M059J (cell line): ENCODE measurements around the gene FGF11. TPM values are rescaled to one million over a fixed set of nuclear protein-coding genes. Genes with fewer than 3 reads are reported as not detected.
"Not testable (repeated sequence)": the region's sequence is repeated elsewhere in the genome, so short reads cannot be mapped to it uniquely, and the experiment has no call there.

Experiments used
- DNase-seq: peaks from one replicate; pipeline ENCODE4 v3.0.0-alpha.2; 2012; ENCODE audit warnings: low read depth
- total RNA-seq: library from RNA; depleted of rRNA; stranded (reverse); fragments of >200 nt; shearing (Covaris generic); gene quantifications from 2 replicates; pipeline ENCODE4 v1.2.3, GENCODE V29; 2014

FGF11 gene
- total RNA-seq, 1 experiment from 2014 or later = 5.0 TPM

DNA sequence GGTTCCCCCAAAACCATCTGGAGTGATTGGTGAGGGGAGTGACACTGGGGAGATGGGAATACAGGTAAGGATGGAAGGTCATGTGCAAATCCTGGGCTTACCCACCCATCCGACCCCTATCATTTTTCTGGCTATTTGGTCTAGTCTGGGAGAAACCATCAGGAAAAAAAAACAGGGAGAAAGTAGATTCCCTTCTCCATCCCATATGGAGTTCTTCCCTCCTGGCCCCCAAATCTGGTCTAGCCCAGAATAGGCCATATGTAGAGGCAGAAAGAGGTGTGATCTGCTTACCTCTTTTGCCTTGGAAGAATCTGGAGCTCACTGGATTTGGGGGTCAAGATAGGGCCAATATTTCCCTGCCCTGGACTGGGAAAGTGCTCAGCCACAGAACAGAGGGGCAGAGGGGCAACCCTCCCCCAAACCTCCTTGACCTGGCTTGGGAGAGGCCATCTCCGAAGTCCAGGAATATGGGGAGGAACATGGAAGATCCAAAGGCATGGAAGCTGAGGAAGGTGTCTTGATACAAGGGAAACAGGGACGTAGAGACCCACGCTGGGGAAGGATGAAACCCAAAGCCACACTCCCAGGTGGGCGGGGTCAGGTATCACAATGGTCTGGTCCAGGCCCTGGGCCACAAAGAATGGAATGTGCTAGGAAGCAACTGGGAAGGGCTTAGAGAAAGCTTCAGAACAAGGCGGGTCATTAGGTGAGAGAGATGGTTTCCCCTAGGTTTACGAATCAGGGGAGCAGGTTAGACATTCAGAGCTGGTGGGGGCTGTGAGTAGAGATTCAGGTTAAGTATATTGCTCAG is 21.7 kb downstream of the FGF11 start:
- DNase-seq = no peak

DNA sequence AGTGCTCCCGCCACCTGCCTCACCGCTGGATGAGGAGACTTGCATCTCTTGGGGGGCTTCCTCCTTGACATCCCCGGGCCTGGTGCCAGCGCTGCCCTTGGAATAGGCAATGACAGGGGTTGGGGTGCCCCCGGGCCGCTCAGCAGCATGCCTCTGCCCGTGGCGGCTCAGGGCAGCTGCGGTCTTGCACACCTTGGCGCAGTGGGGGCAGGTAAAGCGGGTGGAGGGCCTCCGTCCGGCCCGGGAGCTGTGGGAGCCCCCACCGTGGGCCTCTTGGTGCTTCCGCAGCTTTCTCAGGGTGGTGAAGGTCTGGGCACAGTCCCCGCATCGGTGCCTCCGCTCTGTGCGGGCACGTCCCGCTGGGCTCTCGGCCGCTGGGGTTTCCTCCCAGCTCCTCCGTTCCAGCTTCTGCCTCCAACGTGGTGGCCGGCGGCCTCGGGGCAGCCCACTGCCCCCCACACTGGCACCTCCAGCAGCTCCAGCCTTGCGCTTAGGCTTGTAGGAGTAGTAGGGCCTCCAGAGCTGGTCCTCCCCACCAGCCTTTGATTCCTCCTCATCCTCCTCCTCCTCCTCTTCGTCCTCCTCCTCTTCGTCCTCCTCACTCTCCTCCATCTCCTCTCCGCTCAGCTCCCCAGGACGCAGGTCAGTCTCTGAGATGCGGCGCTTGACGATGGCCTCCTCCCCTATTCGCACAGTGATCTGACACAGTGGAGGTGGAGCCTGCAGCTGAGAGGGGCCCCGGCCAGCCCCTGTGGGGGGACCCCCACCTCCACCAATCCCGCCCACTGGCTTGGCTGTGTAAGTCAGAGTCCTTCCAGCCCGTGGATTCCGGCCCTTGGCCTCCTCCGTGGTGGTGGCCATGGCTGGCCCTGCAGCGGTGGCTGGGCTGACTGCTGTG is 23.4 kb downstream of the FGF11 start:
- no peak for DNase-seq

DNA sequence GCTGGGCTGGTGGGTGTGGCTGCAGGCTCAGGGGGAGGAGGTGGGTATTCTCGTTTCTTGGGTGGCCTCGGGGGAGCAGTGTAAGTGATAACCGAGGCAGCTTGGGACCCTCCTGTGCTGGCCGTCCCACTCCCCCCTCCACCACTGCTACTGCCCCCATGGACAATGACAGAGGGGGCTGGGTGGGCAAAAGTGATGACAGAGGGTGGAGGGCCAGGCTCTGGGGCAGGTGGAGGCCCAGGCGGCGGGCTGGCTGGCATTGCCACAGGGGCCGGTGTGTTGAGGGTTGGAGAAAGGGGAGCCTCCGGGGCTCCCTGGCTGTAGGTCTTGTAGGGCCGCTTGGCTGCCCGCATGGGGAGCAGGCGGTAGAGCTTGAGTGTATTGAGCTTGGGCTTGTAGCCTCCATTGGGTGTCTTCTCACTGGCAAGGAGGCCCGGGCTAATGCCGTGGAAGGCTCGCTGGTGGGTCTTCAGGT is 24.1 kb downstream of the FGF11 start:
- no peak for DNase-seq

DNA sequence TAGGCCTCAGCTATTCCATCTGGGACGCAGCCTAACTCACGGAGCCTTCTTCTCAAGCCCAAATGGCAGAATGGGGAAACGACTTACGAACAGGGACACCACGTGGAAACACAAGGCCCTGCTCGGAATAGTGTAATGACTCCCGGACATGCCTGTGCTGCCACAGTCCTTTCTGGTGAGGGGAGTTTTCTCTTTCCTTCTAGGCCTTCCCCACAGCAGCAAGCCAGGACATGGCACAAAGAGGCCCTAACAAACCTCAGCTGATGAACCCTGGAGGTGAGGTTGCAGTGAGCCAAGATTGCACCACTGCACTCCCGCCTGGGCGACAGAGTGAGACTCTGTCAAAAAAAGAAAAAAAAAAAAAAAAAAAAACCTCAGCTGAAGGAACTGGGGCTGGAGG is 24.8 kb downstream of the FGF11 start:
- no peak for DNase-seq

DNA sequence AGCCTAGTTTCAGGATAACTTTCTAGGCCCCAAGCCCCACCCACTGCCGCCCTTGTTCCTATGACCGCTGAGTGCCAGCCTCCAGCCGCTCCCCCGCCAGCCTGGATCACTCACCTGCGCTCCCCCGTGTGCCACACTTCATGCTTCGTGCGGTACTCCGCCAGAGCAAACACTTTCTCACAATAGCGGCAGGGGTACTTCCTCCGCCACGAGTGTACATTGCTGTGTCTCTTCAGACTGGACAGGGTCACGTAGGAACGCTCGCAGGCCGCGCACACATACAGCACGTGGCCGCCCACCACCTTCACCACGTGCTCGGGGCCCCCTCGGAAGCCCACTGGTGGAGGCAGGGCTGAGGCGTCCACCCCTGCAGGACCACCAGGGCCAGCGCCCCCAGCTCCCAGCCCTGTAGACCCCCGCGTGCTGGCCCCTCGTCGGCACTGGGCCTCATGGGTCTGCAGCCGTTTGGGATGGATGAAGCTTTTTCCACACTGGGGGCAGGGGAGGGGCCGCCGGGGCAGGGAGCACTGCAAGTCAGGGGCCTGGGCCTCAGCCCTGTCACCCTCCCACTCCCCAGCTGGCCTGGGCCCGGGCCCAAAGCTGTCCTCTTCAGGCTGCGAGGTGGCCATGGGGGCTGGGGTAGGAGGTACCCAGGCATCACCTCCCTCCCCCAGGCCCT is 26.4 kb downstream of the FGF11 start:
- DNase-seq = no peak

DNA sequence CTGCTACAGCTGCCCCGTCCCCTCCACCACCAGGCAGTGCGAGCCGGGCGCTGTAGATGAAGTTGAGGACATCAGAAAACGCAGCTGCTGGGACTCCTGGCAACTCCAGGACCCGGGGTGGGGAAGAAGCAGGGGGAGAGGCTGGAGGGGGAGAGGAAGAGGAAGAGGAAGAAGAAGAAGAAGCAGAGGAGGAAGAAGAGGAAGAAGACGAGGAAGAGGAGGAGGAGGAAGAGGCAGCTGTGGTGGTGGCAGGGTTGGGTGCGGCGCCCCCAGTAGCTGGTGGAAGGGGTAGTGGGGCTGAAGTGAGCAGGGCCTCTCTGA is 27.0 kb downstream of the FGF11 start:
- DNase-seq = no peak

DNA sequence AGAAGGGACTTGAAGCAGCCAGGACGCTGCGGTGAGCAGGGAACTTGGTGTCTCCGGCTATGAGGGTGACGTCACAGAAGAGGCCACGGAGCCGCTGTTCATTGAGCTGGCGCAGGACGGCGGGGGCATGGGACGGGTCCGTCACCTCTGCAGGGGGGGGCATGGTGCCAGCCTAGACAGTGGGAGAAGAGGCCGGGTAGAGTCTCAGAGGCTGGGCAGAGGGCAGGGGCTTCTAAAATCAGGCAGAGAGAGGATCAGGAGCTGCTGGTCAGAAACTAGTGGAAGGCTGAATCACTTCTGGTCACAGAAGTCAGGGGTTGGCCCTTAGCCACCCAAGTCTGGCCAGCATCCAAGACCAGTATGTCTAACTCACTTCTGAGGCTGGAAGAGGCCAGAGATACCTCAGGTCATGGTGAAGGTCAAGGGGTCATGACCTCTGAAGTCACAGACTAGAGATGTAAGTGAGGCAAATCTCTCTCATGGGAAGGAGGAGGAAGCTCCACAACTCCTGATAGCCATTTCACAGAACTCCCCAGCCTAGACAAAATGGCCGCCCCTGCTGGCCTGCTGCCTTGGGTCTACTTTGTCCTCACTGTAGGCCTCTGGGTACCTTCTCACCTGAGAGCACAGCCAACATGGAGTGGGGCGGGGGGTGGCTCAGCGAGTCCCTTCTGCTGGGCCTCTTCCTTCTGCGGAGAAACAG is 27.5 kb downstream of the FGF11 start:
- peak; percentile 75 for DNase-seq

DNA sequence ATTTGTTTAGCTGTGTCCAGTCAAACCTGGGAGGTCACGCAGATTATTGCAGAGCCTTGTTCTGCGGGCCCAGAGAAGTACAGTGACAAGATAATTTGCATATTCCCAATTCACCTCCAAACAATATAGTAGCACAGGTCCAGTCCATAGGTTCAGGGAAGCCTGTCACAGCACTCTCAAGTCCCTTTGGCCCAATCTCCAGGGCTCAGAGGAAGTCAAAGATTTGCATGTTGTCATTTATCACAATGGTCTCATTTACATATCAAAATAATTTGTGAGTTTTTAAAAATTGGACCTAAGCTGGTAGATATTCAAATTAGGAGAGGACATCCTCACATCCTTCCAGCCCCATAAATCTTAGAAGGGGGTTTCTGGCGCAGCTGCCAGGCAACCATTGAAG is 28.2 kb downstream of the FGF11 start:
- no peak for DNase-seq

DNA sequence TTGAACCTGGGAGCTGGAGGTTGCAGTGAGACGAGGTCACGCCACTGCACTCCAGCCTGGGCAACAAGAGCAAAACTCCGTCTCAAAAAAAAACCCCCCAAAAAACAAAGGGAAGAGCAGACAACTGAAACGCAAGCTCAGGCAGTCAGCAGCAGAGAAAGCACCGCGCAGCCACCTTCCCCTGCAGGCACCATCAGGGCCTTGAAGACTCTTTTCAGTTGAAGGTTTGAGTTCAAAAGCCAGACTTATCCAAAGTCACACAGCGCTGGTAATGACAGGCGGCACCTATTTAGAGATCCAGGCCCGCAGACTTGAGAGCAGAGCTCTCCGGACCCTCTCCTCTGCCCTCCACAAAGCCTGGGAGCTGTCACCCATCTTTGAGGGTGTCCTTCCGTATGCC is 29.0 kb downstream of the FGF11 start:
- no peak for DNase-seq

DNA sequence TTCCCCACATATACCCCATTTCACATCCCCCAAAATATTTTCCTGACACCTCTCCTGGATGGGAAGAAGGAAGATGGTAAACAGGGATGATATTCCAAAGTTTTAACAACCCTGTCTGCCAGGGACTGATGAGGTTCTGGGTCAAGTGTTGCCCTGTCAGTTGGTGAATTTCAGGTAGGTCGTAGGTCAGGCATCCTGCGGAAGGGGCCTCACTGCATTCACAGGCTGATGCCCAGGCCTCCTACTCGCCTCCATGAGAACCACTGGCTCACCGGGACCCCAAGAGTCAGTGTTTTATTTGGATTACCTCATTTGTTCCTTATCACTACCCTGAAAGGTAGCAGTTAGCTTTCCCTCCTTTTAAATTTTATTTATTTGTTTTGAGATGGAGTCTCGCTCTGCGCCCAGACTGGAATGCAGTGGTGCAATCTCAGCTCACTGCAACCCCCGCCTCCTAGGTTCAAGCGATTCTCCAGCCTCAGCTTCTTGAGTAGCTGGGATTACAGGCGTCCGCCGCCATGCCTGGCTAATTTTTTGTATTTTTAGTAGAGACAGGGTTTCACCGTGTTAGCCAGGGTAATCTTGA is 29.6 kb downstream of the FGF11 start:
- no peak for DNase-seq

DNA sequence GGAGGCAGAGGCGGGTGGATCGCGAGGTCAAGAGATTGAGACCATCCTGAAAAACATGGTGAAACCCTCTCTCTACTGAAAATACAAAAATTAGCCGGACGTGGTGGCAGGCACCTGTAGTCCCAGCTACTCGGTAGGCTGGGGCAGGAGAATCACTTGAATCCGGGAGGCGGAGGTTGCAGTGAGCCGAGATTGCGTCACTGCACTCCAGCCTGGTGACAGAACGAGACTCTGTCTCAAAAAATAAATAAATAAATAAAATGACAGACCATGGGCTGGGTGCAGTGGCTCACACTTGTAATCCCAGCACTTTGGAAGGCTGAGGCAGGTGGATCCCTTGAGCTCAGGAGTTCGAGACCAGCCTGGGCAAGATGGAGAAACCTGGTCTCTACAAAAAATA is 30.5 kb downstream of the FGF11 start:
- not testable (repeated sequence) for DNase-seq

DNA sequence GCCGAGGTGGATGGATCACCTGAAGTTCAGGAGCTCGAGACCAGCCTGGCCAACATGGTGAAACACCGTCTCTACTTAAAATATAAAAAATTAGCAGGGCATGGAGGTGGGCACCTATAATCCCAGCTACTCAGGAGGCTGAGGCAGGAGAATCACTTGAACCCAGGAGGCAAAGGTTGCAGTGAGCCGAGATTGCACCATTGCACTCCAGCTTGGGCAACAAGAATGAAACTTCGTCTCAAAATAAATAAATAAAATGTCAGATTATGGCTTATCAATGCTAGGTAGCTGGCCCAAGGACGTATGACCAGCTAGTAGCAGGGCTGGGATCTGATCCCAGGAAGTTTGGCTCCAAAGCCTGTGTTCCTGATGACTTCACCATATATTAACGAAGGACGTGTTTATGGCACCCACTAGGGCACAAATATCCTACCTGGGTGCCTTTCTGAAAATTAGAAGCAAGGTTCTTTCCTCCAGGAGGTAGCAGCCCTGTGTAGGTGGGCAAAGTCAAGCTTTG is 31.2 kb downstream of the FGF11 start:
- not testable (repeated sequence) for DNase-seq

DNA sequence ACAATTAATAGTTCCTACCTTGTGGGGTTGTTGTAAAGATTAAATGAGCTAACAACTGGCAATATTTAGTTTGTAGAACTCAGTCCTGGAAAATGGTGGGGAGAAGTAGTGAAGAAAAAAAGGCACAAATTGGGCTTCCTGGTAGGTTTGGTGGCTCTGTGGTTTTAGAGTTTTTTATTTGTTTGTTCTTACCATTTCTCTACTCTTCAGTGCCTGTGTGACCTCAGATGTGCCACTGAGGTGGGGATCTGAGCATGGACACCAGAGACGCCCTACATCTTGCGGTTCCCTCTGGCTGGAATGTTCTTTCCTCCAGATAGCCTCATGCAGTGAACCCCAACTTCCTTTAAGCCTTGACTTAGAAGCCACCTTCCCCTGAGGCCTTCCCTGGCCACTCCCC is 32.4 kb downstream of the FGF11 start:
- no peak for DNase-seq

DNA sequence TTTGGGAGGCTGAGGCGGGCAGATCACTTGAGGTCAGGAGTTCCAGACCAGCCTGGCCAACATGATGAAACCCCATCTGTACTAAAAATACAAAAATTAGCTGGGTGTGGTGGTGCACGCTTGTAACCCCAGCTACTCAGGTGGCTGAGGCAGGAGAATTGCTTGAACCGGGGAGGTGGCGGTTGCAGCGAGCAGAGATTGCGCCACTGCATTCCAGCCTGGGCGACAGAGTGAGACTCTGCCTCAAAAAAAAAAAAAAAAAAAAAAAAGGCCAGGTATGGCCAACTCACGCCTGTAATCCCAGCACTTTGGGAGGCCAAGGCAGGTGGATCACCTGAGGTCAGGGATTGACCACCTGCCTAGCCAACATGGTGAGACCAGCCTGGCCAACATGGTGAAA is 35.5 kb downstream of the FGF11 start:
- DNase-seq = not testable (repeated sequence)

DNA sequence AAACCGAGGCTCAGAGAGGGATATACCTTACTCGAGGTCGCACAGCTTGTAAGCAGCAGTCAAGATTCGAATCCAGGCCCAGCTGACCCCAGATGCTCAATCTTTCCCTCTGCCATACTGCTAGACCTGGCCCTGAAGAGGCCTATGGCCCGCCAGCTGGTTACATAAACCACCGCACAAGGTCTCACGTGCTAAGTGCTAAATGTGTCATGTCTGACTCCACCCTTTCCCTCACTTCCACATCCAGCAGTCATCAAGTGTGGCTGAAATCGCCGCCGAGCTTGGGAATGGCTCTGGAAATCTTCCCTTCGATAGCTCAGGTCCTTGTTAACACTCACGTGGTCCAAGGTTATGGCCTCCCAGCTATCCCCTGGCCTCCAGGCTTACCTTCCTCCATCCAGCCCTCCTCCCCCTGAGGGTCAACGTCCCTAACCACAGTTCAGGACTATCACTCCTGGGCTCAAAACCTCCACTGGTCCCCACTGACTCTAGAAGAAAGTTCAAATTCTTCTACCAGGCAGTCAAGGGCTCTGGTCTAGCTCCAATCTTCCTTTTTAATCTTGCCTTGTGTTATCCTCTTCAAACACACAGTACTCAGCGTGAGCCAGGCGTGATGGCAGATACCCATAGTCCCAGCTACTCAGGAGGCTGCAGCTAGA is 36.6 kb downstream of the FGF11 start:
- no peak for DNase-seq

DNA sequence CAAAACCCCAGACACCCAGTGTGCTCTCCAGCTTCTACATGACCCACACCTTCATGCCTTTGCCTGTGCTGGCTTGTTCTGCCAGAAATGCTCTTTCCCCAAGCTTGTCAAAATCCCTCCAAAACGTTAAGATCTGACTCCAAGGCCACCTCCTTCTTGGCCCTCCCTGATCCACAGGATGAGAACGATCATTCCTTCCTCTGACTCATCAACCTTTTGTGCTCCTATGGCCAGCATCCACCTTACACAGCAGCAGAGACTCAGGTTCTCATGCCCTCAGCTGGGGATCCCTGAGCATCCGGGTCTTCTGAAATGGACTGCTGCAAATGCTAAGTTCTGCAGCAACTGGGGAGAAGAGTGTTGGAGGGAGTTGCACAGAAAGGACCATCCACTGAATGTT is 37.2 kb downstream of the FGF11 start:
- DNase-seq = peak; percentile 84

DNA sequence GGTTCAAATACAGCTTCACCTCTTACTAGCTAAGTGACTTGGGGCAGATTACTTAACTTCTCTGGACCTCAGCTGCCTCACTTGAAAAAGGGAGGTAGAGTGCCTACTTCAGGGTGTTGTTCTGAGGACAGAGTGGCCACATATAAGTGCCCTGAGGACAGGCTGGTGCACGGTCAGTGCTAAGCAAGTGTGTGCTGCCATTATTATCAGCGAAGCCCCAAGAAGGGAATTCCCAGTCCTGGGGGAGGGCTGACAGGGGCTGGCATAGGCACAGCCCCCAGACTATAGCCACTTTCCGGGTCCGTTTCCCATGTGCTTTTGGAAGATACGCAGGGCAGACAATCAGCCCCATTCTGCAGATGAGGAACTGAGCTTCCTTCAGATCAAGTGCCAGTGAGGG is 37.6 kb downstream of the FGF11 start:
- no peak for DNase-seq

DNA sequence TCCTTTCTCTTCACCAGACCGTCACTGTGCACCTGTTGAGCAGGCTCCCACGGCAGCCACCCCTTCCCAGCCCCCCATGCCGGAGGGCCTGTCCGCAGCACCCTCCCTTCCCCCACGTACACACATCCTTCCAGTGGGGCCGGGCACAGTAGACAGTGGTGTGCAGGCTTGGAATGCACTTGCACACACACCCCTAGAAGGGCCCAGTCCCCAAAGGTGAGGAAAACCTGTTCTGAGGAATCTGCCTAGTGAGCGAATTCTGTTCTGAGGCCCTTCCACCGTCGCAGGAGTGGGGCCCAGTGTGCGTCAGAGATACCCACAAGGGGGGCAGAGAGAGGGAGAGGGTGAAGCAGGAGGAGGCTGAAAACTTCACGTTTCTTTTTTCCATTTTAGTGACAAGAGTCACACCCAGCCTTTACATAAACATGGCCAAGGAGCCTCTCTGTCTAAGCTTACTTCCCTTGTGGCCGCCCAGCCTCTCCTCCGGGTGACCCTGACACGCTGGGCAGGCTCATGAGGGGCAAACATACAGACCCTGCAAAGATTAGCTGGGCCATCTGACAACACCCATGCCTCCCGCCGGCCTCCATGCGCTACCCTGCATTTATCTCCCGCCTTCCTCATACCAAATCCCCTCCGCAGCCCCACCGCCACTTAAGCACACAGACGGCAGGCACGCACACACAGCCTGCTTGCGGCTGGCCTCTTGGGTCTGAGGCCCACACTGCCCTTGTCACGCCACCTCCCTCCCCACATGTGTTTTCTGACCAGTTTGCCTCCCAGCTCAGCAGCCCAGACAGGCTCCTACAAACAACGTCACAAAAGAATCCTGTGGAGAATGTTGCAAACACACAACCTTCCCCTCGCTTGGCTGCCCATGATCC is 38.3 kb downstream of the FGF11 start:
- DNase-seq = peak; percentile 22
